ENCODE measurements around the gene TMEM214. TPM values are rescaled to one million over a fixed set of nuclear protein-coding genes. Genes with fewer than 3 reads are reported as not detected.

Gene TMEM214
- total RNA-seq, 1 donor: 50.3 TPM

DNA sequence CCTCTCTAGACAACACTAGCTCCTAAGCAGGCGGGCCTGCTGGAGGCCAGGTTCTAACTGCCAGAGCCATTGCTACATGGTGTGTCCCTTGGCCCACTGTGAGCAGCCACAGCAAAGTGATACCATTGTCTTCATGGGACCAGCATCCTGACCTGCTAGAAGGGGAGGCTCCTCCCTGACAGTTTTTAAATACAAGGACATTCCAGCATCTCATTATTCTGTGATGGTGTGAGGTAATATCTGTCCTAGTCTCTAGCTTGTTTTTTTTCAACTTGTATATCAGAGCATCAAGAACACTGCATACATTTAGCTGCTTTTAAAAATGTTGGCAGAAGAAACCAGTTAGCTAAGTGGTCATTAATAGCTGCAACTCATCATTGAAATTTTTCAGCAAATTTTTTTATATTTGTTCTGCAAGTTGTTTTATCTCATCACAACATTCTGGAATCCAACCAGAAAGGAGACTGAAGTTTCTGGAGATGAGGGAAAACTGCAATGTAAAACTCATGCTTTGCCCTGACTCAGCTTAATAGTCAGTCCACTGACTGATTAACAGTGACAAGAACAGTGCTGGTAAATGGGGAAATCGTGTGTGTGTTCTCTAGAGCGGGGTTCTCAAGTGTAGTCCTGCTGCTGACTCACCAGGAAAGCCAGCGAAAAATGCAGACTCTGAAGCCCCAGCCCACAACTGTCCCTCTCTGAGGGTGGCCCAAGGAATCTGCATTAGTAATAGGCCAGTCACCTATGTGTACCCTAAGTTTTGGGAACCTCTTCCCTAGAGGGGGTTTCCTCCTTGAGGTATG lies 44.5 kb upstream of the TMEM214 start:
- Histone ChIP-seq H3K4me3 (ENCODE audit: insufficient read depth, low read length) (no peak overlapping the region), H3K27me3 (ENCODE audit: insufficient read depth, low read length) (no peaks in the 10 kb centered on the region), H3K9me3 (ENCODE audit: low read depth, low read length) (no peaks in the 10 kb centered on the region), H3K36me3 (ENCODE audit: insufficient read depth, low read length) (no peaks in the 10 kb centered on the region), H4K20me1 (ENCODE audit: insufficient read depth, low read length) (peaks cover 46% of the 10 kb centered on the region), H3K27ac (ENCODE audit: low read depth, low read length) (peak overlapping the region; percentile 14), H3K4me1 (ENCODE audit: insufficient read depth, low read length) (peaks cover 24% of the 10 kb centered on the region), H3K79me2 (ENCODE audit: insufficient read depth, low read length) (no peaks in the 10 kb centered on the region), H3K4me2 (ENCODE audit: insufficient read depth, low read length) (peak overlapping the region; percentile 36), H2AFZ (ENCODE audit: low read length) (no peak overlapping the region)
- TF ChIP-seq, protein P1, sequence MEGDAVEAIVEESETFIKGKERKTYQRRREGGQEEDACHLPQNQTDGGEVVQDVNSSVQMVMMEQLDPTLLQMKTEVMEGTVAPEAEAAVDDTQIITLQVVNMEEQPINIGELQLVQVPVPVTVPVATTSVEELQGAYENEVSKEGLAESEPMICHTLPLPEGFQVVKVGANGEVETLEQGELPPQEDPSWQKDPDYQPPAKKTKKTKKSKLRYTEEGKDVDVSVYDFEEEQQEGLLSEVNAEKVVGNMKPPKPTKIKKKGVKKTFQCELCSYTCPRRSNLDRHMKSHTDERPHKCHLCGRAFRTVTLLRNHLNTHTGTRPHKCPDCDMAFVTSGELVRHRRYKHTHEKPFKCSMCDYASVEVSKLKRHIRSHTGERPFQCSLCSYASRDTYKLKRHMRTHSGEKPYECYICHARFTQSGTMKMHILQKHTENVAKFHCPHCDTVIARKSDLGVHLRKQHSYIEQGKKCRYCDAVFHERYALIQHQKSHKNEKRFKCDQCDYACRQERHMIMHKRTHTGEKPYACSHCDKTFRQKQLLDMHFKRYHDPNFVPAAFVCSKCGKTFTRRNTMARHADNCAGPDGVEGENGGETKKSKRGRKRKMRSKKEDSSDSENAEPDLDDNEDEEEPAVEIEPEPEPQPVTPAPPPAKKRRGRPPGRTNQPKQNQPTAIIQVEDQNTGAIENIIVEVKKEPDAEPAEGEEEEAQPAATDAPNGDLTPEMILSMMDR (IDR thresholded peaks at IDR 0.05; ENCODE audit: extremely low read depth, low read depth, low read length): no peak
- peak; percentile 66 for DNase-seq (ENCODE audit: insufficient read length, low spot score, missing footprints)

GRCh38 chr2:26989156-26989555 lies 43.6 kb upstream of the TMEM214 start:
- no peaks in the 10 kb centered on the region for H3K79me2 ChIP-seq (ENCODE audit: insufficient read depth, low read length)
- no peak overlapping the region for H2AFZ ChIP-seq (ENCODE audit: low read length)
- no peaks in the 10 kb centered on the region for H3K9me3 ChIP-seq (ENCODE audit: low read depth, low read length)
- no peaks in the 10 kb centered on the region for H3K27me3 ChIP-seq (ENCODE audit: insufficient read depth, low read length)
- TF ChIP-seq, protein P1 (IDR thresholded peaks at IDR 0.05; ENCODE audit: extremely low read depth, low read depth, low read length): no peak
- H3K27ac ChIP-seq (ENCODE audit: low read depth, low read length): peak overlapping the region; percentile 1
- peak overlapping the region; percentile 36 for H3K4me2 ChIP-seq (ENCODE audit: insufficient read depth, low read length)
- peak; percentile 78 for DNase-seq (ENCODE audit: insufficient read length, low spot score, missing footprints)
- no peak overlapping the region for H3K4me3 ChIP-seq (ENCODE audit: insufficient read depth, low read length)
- peaks cover 24% of the 10 kb centered on the region for H3K4me1 ChIP-seq (ENCODE audit: insufficient read depth, low read length)
- H4K20me1 ChIP-seq (ENCODE audit: insufficient read depth, low read length): peaks cover 55% of the 10 kb centered on the region
- H3K36me3 ChIP-seq (ENCODE audit: insufficient read depth, low read length): no peaks in the 10 kb centered on the region

DNA sequence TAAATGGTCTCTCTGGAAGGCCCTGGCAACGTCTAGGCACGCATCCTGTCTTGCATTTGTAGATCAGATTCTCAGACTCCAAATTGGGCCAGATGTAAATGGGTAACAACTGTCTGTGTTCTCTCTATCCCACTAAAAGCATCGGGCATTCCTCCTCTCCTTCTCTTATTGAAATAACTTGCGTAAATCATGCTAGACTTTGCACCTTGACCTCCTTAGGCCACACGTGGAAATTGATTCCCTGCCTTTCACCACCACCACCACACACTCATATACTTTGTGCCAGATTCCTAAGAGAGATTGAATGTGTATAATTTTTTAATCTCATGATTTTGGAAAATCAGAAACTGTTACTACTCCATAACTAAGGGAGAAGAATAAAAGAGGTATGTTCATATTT lies 41.0 kb upstream of the TMEM214 start:
- H3K4me1 ChIP-seq (ENCODE audit: insufficient read depth, low read length): peaks cover 24% of the 10 kb centered on the region
- no peak overlapping the region for H3K4me2 ChIP-seq (ENCODE audit: insufficient read depth, low read length)
- TF ChIP-seq, protein P1 (IDR thresholded peaks at IDR 0.05; ENCODE audit: extremely low read depth, low read depth, low read length): no peak
- peaks cover 56% of the 10 kb centered on the region for H4K20me1 ChIP-seq (ENCODE audit: insufficient read depth, low read length)
- no peaks in the 10 kb centered on the region for H3K36me3 ChIP-seq (ENCODE audit: insufficient read depth, low read length)
- H3K27me3 ChIP-seq (ENCODE audit: insufficient read depth, low read length): no peaks in the 10 kb centered on the region
- DNase-seq (ENCODE audit: insufficient read length, low spot score, missing footprints): no peak
- H3K9me3 ChIP-seq (ENCODE audit: low read depth, low read length): no peaks in the 10 kb centered on the region
- no peak overlapping the region for H3K27ac ChIP-seq (ENCODE audit: low read depth, low read length)
- H3K4me3 ChIP-seq (ENCODE audit: insufficient read depth, low read length): no peak overlapping the region
- no peak overlapping the region for H2AFZ ChIP-seq (ENCODE audit: low read length)
- no peaks in the 10 kb centered on the region for H3K79me2 ChIP-seq (ENCODE audit: insufficient read depth, low read length)

DNA sequence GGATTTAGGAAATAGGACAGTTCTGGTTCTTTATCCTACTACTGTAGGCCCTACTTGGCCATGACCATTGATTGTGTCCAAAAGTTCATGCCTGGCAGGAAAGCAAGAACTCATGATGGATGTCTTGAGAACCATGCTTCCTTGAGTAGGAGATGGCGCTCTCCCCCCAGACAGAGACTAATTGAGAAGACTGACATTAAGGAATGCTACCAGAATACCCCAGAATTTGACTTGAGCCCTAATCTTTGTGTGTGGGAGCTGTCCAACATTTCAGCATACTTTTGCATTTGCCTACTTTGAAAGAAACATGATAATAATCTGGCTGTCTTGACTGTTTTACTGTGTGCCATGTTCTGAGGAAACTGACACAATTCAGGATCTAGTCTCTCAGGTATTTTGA lies 39.0 kb upstream of the TMEM214 start:
- H3K9me3 ChIP-seq (ENCODE audit: low read depth, low read length): no peaks in the 10 kb centered on the region
- H3K4me1 ChIP-seq (ENCODE audit: insufficient read depth, low read length): peaks cover 13% of the 10 kb centered on the region

More for the DNA sequence above, 39.0 kb upstream of the TMEM214 start:
- Histone ChIP-seq H2AFZ (ENCODE audit: low read length) (no peak overlapping the region), H3K4me2 (ENCODE audit: insufficient read depth, low read length) (no peak overlapping the region), H4K20me1 (ENCODE audit: insufficient read depth, low read length) (peaks cover 65% of the 10 kb centered on the region), H3K36me3 (ENCODE audit: insufficient read depth, low read length) (no peaks in the 10 kb centered on the region), H3K4me3 (ENCODE audit: insufficient read depth, low read length) (no peak overlapping the region), H3K27ac (ENCODE audit: low read depth, low read length) (no peak overlapping the region), H3K79me2 (ENCODE audit: insufficient read depth, low read length) (no peaks in the 10 kb centered on the region), H3K27me3 (ENCODE audit: insufficient read depth, low read length) (no peaks in the 10 kb centered on the region)
- no peak for DNase-seq (ENCODE audit: insufficient read length, low spot score, missing footprints)
- TF ChIP-seq, protein P1 (IDR thresholded peaks at IDR 0.05; ENCODE audit: extremely low read depth, low read depth, low read length): no peak
